Measurements from ENCODE around the gene DIS3L2.

- TF ChIP-seq POLR2A (IDR thresholded peaks at IDR 0.05; ENCODE audit: low read length) = no peak
- no peak for TF ChIP-seq GATA1 (IDR thresholded peaks at IDR 0.05; ENCODE audit: low read depth, low read length)
Observed at GRCh38 chr2:232138441-232138840, 176.9 kb downstream of the DIS3L2 start.

Measured in erythroblast (primary cell).